ENCODE results near the gene TGFBR3L. TPM values are rescaled to one million over a fixed set of nuclear protein-coding genes. Genes with fewer than 3 reads are reported as not detected.

The TGFBR3L gene
- total RNA-seq, 4 donors from 2014 or later, result not detected

DNA sequence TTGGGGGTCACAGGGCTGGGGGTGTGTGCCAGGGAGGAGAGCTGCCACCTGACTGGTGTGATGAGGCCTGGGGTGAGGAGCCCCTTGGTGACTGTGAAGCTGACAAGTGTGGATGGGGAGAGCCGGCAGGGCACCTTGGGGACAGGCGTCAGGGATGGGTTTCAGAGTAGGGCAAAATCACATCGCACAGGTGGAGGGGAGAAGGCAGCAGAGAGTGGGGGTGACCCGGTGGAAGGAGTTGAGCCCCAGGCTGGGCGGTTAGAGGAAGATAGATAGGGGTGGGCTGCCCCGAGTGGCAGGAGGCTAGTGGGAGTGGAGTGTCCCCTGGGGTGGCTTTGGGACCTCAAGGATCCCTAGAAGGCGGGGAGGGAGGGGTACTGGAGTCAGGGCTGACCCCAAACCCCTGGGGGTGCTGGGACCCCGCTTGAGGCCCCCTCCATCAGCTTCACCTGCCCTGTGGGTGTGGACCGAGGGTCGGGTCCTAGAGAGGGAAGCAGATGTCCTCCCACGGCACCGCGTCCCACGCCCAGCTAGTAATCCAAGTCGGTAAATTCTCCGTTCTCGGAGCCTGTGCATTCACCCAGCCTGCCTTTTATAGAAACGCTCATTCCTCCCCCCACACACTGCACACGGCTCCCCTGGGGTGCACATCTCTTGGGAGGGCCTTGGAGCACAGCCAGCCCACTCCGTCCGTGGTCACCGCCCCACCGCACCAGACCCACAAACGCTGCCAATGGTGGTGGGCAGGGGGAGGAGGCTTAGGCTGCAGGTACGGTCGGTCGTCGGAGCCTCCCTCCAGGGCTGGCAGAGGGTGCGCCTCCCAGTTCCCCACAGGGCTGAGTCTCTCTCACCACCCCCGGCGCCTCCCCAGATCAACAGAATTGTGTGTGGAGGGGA is 8.9 kb downstream of the TGFBR3L start:
- no peak for TF ChIP-seq POLR2A (IDR thresholded peaks at IDR 0.05)
- TF ChIP-seq, protein P1, sequence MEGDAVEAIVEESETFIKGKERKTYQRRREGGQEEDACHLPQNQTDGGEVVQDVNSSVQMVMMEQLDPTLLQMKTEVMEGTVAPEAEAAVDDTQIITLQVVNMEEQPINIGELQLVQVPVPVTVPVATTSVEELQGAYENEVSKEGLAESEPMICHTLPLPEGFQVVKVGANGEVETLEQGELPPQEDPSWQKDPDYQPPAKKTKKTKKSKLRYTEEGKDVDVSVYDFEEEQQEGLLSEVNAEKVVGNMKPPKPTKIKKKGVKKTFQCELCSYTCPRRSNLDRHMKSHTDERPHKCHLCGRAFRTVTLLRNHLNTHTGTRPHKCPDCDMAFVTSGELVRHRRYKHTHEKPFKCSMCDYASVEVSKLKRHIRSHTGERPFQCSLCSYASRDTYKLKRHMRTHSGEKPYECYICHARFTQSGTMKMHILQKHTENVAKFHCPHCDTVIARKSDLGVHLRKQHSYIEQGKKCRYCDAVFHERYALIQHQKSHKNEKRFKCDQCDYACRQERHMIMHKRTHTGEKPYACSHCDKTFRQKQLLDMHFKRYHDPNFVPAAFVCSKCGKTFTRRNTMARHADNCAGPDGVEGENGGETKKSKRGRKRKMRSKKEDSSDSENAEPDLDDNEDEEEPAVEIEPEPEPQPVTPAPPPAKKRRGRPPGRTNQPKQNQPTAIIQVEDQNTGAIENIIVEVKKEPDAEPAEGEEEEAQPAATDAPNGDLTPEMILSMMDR (IDR thresholded peaks at IDR 0.05), result no peak
- no peaks in the 10 kb centered on the region for H3K9me3 ChIP-seq
- peaks cover 17 to 54% of the 10 kb centered on the region in 2 donors for H3K4me1 ChIP-seq
- no peak overlapping the region for H3K4me3 ChIP-seq (replicated peaks in 1 of 3)
- WGBS, 2 donors, result 85 to 88% methylated on average over 21 to 30 of the region's 31 CpGs
- peaks cover 11% of the 10 kb centered on the region in 2 donors for H3K36me3 ChIP-seq
- DNase-seq, result no peak
- H3K27ac ChIP-seq, result no peak overlapping the region
- H3K27me3 ChIP-seq, result peaks cover 3% of the 10 kb centered on the region
- intact Hi-C loops (cut with DNase I), result no loop called here

DNA sequence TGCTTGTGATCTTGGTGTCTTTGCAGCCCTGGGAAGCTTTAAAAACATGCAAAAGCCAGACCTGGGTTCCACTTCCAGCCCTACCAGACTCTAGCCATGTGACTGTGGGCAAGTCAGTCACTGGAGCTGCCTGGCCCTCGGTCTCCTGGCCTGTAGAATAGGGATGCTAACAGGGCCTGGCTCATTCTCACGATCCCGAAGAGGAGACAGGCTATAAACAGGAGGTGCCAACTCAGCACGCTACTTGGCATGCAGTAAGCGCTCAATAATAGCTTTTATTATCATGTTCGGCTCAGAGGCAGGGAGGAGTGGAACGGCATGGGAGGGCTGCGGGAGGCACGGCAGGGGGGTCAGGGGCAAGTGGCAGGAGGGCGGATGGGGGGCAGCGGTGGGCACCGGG is 9.6 kb downstream of the TGFBR3L start:
- Histone ChIP-seq H3K27ac (no peak overlapping the region), H3K36me3 (peaks cover 11% of the 10 kb centered on the region in 2 donors), H3K4me1 (peaks cover 17 to 60% of the 10 kb centered on the region in 2 donors), H3K27me3 (no peaks in the 10 kb centered on the region), H3K9me3 (no peaks in the 10 kb centered on the region), H3K4me3 (replicated peaks in 1 of 3) (no peak overlapping the region)
- no peak for DNase-seq
- whole genome bisulfite sequencing, 2 donors, result 81 to 87% methylated on average over 9 to 12 of the region's 12 CpGs
- intact Hi-C loops (cut with DNase I), result no loop called here
- no peak for TF ChIP-seq POLR2A (IDR thresholded peaks at IDR 0.05)
- TF ChIP-seq, protein P1 (IDR thresholded peaks at IDR 0.05), result no peak

DNA sequence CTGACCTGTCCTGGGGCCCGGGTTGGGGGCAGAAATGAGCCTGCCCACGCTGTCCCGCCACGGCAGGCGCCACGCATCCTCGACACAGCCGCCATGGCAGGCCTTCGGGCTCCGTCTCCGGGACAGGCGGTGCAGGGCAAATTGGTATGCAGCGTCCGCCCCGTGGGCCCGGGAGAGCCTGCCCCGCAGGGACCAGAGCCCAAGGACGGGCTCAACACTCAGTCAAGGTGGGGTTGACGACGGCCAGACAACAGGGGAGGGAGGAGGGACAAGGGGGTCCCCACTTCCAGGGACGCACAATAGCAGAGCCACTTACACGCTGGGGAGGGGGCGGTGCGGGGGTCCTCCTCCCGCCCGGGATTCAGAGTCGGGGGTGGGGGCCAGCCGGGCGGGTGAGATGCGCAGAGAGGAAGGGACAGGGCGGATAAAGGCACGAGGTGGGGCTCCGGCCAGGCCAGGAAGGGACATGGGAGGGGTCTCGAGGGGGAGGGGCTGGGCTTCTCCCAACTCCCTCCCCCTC is 10.1 kb downstream of the TGFBR3L start:
- Histone ChIP-seq H3K27ac (no peak overlapping the region), H3K4me3 (replicated peaks in 1 of 3) (peak overlapping the region in 1 of 3 donors; percentile 50), H3K9me3 (no peaks in the 10 kb centered on the region)

DNA sequence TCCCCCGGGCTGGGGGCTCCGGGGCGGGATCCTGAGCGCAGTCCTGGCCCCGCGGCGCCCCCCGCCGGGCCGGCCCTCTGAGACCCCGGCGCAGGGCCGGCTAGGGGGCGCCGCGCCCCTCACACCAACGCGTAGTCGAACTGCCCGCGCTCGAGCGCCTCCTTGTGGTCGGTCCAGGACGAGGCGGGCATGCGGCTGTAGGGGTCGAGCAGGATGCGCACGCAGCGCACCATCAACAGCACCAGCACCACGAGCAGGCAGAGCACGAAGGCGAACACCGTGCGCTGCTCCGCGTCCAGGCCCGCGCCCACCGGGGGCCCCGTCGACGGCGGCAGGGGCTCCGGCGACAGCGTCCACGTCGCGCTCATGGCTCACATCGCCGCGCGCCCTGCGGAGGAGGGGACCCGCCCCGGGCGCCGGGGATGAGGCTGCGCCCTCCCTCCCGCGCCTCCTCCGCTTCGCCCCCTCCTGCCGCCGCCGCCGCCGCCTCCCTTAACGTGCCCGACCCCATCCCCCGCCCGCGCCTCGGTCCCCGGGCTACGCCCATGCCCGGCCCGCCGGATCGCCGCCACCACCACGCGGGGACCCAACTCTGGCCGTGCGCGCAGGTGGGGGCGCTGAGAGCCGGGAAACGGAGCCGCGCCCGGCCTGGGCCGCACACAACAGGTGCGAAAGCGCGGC is 10.7 kb downstream of the TGFBR3L start:
- peaks cover 11% of the 10 kb centered on the region in 2 donors for H3K36me3 ChIP-seq
- no peaks in the 10 kb centered on the region for H3K9me3 ChIP-seq
- H3K27ac ChIP-seq, result no peak overlapping the region
- peak overlapping the region in 1 of 3 donors; percentile 50 for H3K4me3 ChIP-seq (replicated peaks in 1 of 3)
- WGBS, 2 donors, result 0% methylated on average over 1 of the region's 98 CpGs; no CpG with 5 or more reads in 1 of the 2 donors
- H3K4me1 ChIP-seq, result peaks cover 17 to 60% of the 10 kb centered on the region in 2 donors
- DNase-seq, result peak; percentile 55 to 56
- no peaks in the 10 kb centered on the region for H3K27me3 ChIP-seq
- TF ChIP-seq, protein P1 (IDR thresholded peaks at IDR 0.05), result peak in 5 of 6 experiments; percentile 55 to 75 (median 58)
- TF ChIP-seq POLR2A (IDR thresholded peaks at IDR 0.05), result no peak
- intact Hi-C loops (cut with DNase I), result no loop called here

More for the DNA sequence above, 10.1 kb downstream of the TGFBR3L start:
- intact Hi-C loops (cut with DNase I), result no loop called here
- H3K4me1 ChIP-seq, result peaks cover 17 to 60% of the 10 kb centered on the region in 2 donors
- TF ChIP-seq, protein P1 (IDR thresholded peaks at IDR 0.05), result no peak
- no peak for TF ChIP-seq POLR2A (IDR thresholded peaks at IDR 0.05)
- DNase-seq, result no peak
- 41 to 60% methylated on average over 16 to 28 of the region's 34 CpGs for WGBS, 2 donors
- no peaks in the 10 kb centered on the region for H3K27me3 ChIP-seq
- H3K36me3 ChIP-seq, result peaks cover 11% of the 10 kb centered on the region in 2 donors
